ENCODE measurements around the gene BNC2. TPM values are rescaled to one million over a fixed set of nuclear protein-coding genes. Genes with fewer than 3 reads are reported as not detected.

The BNC2 gene
- total and polyA plus RNA-seq, 2 of the 4 experiments (the other 2 are of a cell fraction): 15.5 to 45.2 TPM

- Histone ChIP-seq H4K91ac (ENCODE audit: insufficient read depth, low read depth, low read length) (no peak overlapping the region), H3K14ac (replicated peaks; ENCODE audit: low read depth, low read length) (no peak overlapping the region), H3K79me1 (ENCODE audit: low read depth in 1 of 2, low read length in 2 of 2) (peaks cover 17 to 27% of the 10 kb centered on the region in 2 experiments; a peak in 3 of 4 replicates), H2BK15ac (ENCODE audit: low read depth, low read length) (no peak overlapping the region), H3K9me3 (ENCODE audit: control insufficient read depth, insufficient read depth, low read length) (no peaks in the 10 kb centered on the region), H3K4ac (ENCODE audit: low read depth, low read length) (no peak overlapping the region), H2AFZ (replicated peaks; ENCODE audit: low read length, poor library complexity) (no peak overlapping the region), H2AK5ac (ENCODE audit: low read depth, low read length) (no peak overlapping the region), H3K23ac (ENCODE audit: low read depth, low read length) (no peak overlapping the region), H3K4me1 (ENCODE audit: control insufficient read depth, insufficient read depth, low read length) (peaks cover 8% of the 10 kb centered on the region), H3K36me3 (ENCODE audit: control insufficient read depth, insufficient read depth, low read length) (no peaks in the 10 kb centered on the region), H3K18ac (ENCODE audit: low read depth, low read length) (no peak overlapping the region), H3K4me2 (ENCODE audit: low read depth, low read length) (no peak overlapping the region), H3K27me3 (ENCODE audit: control insufficient read depth, insufficient read depth, low read length) (no peaks in the 10 kb centered on the region), H2AK9ac (replicated peaks; ENCODE audit: low read depth, low read length, poor library complexity) (no peak overlapping the region), H4K20me1 (ENCODE audit: insufficient read depth, low read length) (no peaks in the 10 kb centered on the region), H3K4me3 (ENCODE audit: insufficient read depth, low read depth, low read length) (no peak overlapping the region), H2BK120ac (ENCODE audit: low read depth, low read length) (no peak overlapping the region), H4K5ac (ENCODE audit: low read depth, low read length) (no peak overlapping the region), H3K9ac (ENCODE audit: low read depth, low read length) (no peak overlapping the region), H3K56ac (ENCODE audit: extremely low read depth, insufficient read depth, low read length) (no peak overlapping the region), H2BK20ac (ENCODE audit: low read depth, low read length) (no peak overlapping the region), H3K9me1 (ENCODE audit: insufficient read depth, low read length) (no peaks in the 10 kb centered on the region; the same call in 1 of the 2 replicates), H2BK5ac (ENCODE audit: low read depth, low read length, poor library complexity, severe bottlenecking) (no peak overlapping the region), H4K8ac (ENCODE audit: low read depth in 2 of 2, low read length in 2 of 2) (no peak overlapping the region), H3K27ac (ENCODE audit: insufficient read depth, low read length) (no peak overlapping the region)
- TF ChIP-seq FOS (IDR thresholded peaks at IDR 0.05; ENCODE audit: low read depth, low read length): no peak
- TF ChIP-seq BHLHE40 (IDR thresholded peaks at IDR 0.05; ENCODE audit: low read depth, low read length): no peak
- no peak for TF ChIP-seq ELK1 (IDR thresholded peaks at IDR 0.05; ENCODE audit: borderline replicate concordance, low read depth, low read length)
- TF ChIP-seq RAD21 (IDR thresholded peaks at IDR 0.05; ENCODE audit: low read length): no peak
- TF ChIP-seq SMC3 (IDR thresholded peaks at IDR 0.05; ENCODE audit: low read depth, low read length): no peak
- TF ChIP-seq RFX5 (IDR thresholded peaks at IDR 0.05; ENCODE audit: low read depth, low read length): no peak
- no peak for TF ChIP-seq POLR2A (IDR thresholded peaks at IDR 0.05; ENCODE audit: low read depth, low read length)
- TF ChIP-seq MAFK (IDR thresholded peaks at IDR 0.05; ENCODE audit: low read depth, low read length): no peak
- no peak for TF ChIP-seq CHD1 (IDR thresholded peaks at IDR 0.05; ENCODE audit: low read depth, low read length)
- TF ChIP-seq CEBPB (IDR thresholded peaks at IDR 0.05; ENCODE audit: low read depth, low read length): no peak
- no peak for TF ChIP-seq CTCF (conservative IDR thresholded peaks at IDR 0.05; ENCODE audit: low read depth, low read length)
- TF ChIP-seq NFE2L2 (IDR thresholded peaks at IDR 0.05; ENCODE audit: low read depth, low read length): no peak
- no peak for TF ChIP-seq MAZ (IDR thresholded peaks at IDR 0.05; ENCODE audit: borderline replicate concordance, low read depth, low read length)
- TF ChIP-seq MXI1 (IDR thresholded peaks at IDR 0.05; ENCODE audit: borderline replicate concordance, low read depth, low read length): no peak
- TF ChIP-seq RCOR1 (IDR thresholded peaks at IDR 0.05; ENCODE audit: insufficient replicate concordance, low read length): no peak
- TF ChIP-seq, protein P1, sequence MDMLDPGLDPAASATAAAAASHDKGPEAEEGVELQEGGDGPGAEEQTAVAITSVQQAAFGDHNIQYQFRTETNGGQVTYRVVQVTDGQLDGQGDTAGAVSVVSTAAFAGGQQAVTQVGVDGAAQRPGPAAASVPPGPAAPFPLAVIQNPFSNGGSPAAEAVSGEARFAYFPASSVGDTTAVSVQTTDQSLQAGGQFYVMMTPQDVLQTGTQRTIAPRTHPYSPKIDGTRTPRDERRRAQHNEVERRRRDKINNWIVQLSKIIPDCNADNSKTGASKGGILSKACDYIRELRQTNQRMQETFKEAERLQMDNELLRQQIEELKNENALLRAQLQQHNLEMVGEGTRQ (IDR thresholded peaks at IDR 0.05; ENCODE audit: low read depth, low read length): no peak
- DNase-seq: no peak
- no TSS peak for BruUV-seq (replicated peaks)
- CTCF ChIA-PET: interaction anchor here (1.0 kb wide), 1 partner anchor 22 kb away, joined by 3 read pairs; no protein-coding TSS in a partner anchor
- in situ Hi-C loops (cut with MboI; ENCODE audit: low sequenced_read_pairs) (loop anchor here (25.0 kb wide), 1 partner anchor 974 kb away; no protein-coding TSS in a partner anchor), dilution Hi-C loops (cut with HindIII; ENCODE audit: low sequenced_read_pairs, unreplicated experiment) (no loop called here), intact Hi-C loops (cut with micrococcal nuclease) (no loop called here)
- no peak for ATAC-seq (ENCODE audit: low read depth)
- no CpG with 5 or more reads among the region's 7 CpGs for WGBS, 2 experiments (ENCODE audit: extremely low coverage in 2 of 2, insufficient read length in 1 of 2)
- POLR2A ChIA-PET (ENCODE audit: unreplicated experiment): no interaction called here
Observed at GRCh38 chr9:16487915-16488314, 382.6 kb downstream of the BNC2 start.
